Pancreas (tissue), 10 donors: ENCODE results near the gene SLC25A42. TPM values are rescaled to one million over a fixed set of nuclear protein-coding genes. Genes with fewer than 3 reads are reported as not detected.

Source experiments
- ATAC-seq, 4 donors: fragments of 200-7000 bp; cut with Tn5 transposase; one replicate each; pipeline versions ENCODE4 v1.8.0 to v1.9.1; 2020; ENCODE audit warnings: mild to moderate bottlenecking in 4 of 4, moderate library complexity in 4 of 4
- DNase-seq, 6 donors: peaks; one replicate each; pipeline ENCODE4 v3.0.0-alpha.2; 2020
- FAIRE-seq: peaks from 2 replicates; lab custom pipeline; 2012; peaks lifted over from hg19 to GRCh38; lab: Jason Lieb, UNC
- H3K27ac ChIP-seq, 4 donors: fragments of 200-600 bp; sonication (generic); 1 replicate in 3 of 4; 2 replicates in 1 of 4; pipeline versions ENCODE4 v1.5.0 to v1.8.0; 2020
- H3K27me3 ChIP-seq, 4 donors: fragments of 200-600 bp; one replicate each; pipeline ENCODE4 v1.8.0; 2021
- H3K36me3 ChIP-seq, 3 donors: fragments of 200-600 bp; sonication (generic) in 1 of 3; one replicate each; pipeline versions ENCODE4 v1.5.0 to v1.8.0; 2020 to 2021
- H3K4me1 ChIP-seq, 3 donors: fragments of 200-600 bp; one replicate each; pipeline ENCODE4 v1.8.0; 2021
- H3K4me3 ChIP-seq, 4 donors: fragments of 200-600 bp; sonication (generic) in 2 of 4; one replicate each; pipeline versions ENCODE4 v1.5.0 to v1.8.0; 2020 to 2021
- H3K9me3 ChIP-seq, 4 donors: fragments of 200-600 bp; one replicate each; pipeline ENCODE4 v1.8.0; 2021
- WGBS, 2 donors: extraction: QIAGEN DNeasy Blood & Tissue Kit; methylation state at CpG; one replicate each; pipeline ENCODE4 v1.1.7; 2013; 5-methylcytosine and 5-hydroxymethylcytosine counted together
- intact Hi-C, 3 donors: fragments of 100-400 bp; cut with DNase I; formaldehyde crosslinking; loops; one replicate each; pipeline versions ENCODE4 v1.11.1 to v1.14.2; 2022
- polyA plus RNA-seq, 2 donors: library from polyadenylated mRNA; stranded (reverse); fragments of 200-250 nt; gene quantifications; one replicate each; pipeline ENCODE4 v1.2.3, GENCODE V29; 2013
- total RNA-seq, 6 donors: library from RNA; stranded (reverse); fragmentation: NEBNext Ultra II Directional in 4 of 6; extraction: Animal tissue kit (Norgen Biotek cat#: 25700) in 4 of 6; gene quantifications; one replicate each; pipeline versions ENCODE4 v1.2.1 to v1.2.4, GENCODE V29; 2021 to 2023
- TF ChIP-seq, protein P1 (sequence below), 4 donors: fragments of 200-600 bp; sonication (generic) in 3 of 4; IDR thresholded peaks; one replicate each; pipeline versions ENCODE4 v1.5.0 to v1.8.0; 2021; ENCODE audit warnings: antibody characterized with exemption in 4 of 4
- donor health status: healthy with polysubstance abuse.
- donor health status: DM: no; HTN: no; CAD: no; lungs with moderate emphysema.
- donor health status: DM: no; HTN: no; CAD: no.
- donor health status: control.
- donor health status: control.
- donor health status: Bipolar disorder and iron deficiency.
- donor health status: DM: yes; HTN: yes; CAD: no.
- donor health status: DM: no; HTN: no; CAD: no.
- donor health status: DM: no; HTN: no; CAD: no.
- donor health status: DM: yes; HTN: yes; CAD: no.

Gene SLC25A42
- total and polyA plus RNA-seq, 8 donors, result 3.9 to 8.7 (median 6.6) TPM

DNA sequence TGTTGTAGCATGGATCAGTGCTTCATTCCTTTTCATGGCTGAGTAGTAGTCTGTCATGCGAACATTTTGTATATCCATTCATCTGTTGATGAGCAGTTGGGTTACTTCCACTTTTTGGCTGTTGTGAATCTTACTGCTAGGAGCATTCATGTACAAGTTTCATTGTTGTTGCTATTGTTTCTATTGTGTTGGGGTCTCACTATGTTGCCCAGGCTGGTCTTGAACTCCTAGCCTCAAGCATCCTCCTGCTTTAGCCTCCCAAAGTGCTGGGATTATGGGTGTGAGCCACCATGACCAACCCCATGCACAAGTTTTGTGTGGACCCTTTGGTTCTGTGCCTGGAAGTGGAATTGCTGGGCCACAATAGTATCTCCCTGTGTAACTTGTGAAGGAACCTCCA, 15.8 kb downstream of the SLC25A42 start:
- TF ChIP-seq, protein P1, sequence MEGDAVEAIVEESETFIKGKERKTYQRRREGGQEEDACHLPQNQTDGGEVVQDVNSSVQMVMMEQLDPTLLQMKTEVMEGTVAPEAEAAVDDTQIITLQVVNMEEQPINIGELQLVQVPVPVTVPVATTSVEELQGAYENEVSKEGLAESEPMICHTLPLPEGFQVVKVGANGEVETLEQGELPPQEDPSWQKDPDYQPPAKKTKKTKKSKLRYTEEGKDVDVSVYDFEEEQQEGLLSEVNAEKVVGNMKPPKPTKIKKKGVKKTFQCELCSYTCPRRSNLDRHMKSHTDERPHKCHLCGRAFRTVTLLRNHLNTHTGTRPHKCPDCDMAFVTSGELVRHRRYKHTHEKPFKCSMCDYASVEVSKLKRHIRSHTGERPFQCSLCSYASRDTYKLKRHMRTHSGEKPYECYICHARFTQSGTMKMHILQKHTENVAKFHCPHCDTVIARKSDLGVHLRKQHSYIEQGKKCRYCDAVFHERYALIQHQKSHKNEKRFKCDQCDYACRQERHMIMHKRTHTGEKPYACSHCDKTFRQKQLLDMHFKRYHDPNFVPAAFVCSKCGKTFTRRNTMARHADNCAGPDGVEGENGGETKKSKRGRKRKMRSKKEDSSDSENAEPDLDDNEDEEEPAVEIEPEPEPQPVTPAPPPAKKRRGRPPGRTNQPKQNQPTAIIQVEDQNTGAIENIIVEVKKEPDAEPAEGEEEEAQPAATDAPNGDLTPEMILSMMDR (IDR thresholded peaks at IDR 0.05), result no peak
- FAIRE-seq (no peak), DNase-seq (no peak), ATAC-seq (no peak)
- H3K36me3 ChIP-seq, result no peaks in the 10 kb centered on the region
- no peaks in the 10 kb centered on the region for H3K9me3 ChIP-seq
- H3K4me3 ChIP-seq, result no peak overlapping the region
- intact Hi-C loops, result no loop called here
- 100% methylated on average over 1 of the region's 1 CpG for WGBS, 2 donors
- H3K27ac ChIP-seq, result no peak overlapping the region
- H3K27me3 ChIP-seq, result no peaks in the 10 kb centered on the region
- H3K4me1 ChIP-seq, result no peaks in the 10 kb centered on the region

DNA sequence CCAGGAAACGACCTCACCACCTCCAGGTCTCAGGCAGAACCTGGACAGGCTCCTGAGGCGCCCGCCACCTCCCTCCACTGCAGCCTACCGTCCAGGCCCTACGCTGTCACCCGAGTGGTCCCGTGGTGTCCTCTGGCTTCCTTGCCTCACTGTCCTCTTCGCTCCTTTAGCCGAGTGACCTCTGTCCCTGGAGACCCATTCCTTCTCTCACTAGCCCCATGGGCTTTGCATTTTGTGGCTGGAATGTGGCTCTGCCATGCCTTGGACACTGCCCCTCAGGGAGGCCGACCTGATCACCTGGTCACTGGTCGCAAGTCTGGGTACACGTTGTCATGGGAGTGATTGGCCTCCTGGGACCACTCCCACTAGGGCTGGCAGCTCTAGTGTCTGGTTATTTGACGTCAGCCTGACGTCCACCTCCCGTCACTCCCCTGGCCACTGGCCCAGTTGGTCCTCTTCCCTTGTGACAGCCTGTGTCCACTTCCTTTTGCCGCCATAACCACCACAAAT, 17.9 kb downstream of the SLC25A42 start:
- TF ChIP-seq, protein P1 (IDR thresholded peaks at IDR 0.05), result no peak
- H3K27ac ChIP-seq, result no peak overlapping the region
- FAIRE-seq (no peak), ATAC-seq (peak in 1 of 4 donors; percentile 11), DNase-seq (no peak)
- no peak overlapping the region for H3K4me3 ChIP-seq
- no peaks in the 10 kb centered on the region for H3K9me3 ChIP-seq
- intact Hi-C loops, result no loop called here
- no peaks in the 10 kb centered on the region for H3K4me1 ChIP-seq
- H3K36me3 ChIP-seq, result no peaks in the 10 kb centered on the region
- 78% methylated on average over 16 of the region's 16 CpGs for WGBS, 2 donors
- H3K27me3 ChIP-seq, result no peaks in the 10 kb centered on the region

DNA sequence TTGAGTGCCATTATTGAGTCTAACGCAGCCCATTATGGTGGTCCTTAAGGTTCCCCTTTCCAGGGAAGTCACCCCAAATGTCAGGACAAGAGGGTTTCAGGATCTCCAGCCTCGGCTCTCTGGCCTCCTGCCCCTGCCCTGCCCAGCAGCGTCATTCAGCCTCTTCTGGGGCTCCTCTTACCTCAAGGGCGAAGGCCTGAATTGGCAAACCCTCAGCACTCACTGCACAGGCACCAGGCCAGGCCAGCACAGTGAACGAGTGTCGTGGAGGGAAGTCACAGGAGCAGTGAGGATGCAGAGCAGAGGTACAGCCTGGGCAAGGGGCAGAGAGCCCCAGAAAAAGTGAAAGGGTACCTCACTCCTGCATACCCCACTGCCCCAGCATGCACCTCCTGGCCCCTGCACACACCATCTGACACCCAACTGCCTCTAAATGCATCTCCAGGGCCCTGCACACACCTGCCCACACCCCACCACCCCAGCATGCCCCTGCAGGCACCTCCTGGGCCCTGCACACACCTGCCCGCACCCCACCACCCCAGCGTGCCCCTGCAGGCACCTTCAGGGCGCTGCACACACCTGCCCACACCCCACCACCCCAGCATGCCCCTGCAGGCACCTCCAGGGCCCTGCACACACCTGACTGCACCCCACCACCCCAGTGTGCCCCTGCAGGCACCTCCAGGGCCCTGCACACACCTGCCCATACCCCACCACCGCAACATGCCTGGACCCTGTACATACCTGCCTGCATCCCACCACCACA, 19.8 kb downstream of the SLC25A42 start:
- DNase-seq (no peak), ATAC-seq (no peak), FAIRE-seq (no peak)
- 86 to 87% methylated on average over 10 of the region's 10 CpGs for WGBS, 2 donors
- Histone ChIP-seq H3K9me3 (no peaks in the 10 kb centered on the region), H3K4me3 (no peak overlapping the region), H3K27me3 (no peaks in the 10 kb centered on the region), H3K36me3 (no peaks in the 10 kb centered on the region), H3K4me1 (no peaks in the 10 kb centered on the region), H3K27ac (no peak overlapping the region)
- TF ChIP-seq, protein P1 (IDR thresholded peaks at IDR 0.05), result no peak
- intact Hi-C loops, result no loop called here

DNA sequence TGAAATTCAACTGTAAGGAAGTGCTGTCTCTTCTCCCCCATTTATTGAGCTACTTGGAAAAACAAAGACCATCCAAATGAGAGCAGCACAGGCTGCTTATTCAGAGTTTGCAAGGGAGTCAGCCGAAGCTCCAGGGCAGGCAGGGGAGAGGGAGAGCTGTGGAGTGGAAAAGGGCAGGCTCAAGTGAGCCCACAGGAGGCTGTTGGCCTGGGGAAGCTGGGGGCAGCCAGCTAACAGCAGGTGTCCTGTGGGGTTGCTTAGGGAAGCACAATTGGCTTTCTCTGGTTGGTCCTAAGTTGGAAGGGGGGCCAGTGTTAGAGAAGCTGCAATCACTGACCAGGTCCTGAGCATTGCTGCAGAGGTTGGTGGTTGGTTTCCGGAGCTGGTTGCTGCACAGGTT, 23.9 kb downstream of the SLC25A42 start:
- Histone ChIP-seq H3K9me3 (no peaks in the 10 kb centered on the region), H3K4me1 (no peaks in the 10 kb centered on the region), H3K36me3 (no peaks in the 10 kb centered on the region), H3K4me3 (no peak overlapping the region), H3K27ac (no peak overlapping the region), H3K27me3 (no peaks in the 10 kb centered on the region)
- intact Hi-C loops, result no loop called here
- DNase-seq (no peak), ATAC-seq (no peak), FAIRE-seq (no peak)
- TF ChIP-seq, protein P1 (IDR thresholded peaks at IDR 0.05), result no peak
- 80 to 86% methylated on average over 2 of the region's 2 CpGs for WGBS, 2 donors

DNA sequence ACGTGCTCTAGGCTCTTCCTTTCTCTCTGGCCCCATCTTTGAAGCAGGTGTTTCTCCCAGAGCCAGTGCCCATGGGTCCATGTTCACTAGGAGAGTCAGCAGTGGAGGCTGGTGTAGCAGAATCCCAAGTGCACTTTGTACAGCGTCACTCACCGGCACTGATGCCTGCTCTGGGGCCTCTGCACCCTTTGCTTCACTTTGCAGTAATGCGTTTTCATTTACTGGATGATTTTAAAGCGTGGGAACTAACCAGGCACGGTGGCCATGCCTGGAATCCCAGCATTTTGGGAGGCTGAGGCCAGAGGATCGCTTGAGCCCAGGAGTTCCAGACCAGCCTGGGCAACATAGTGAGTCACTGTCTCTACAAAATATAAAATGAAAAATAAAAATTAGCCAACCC, 30.7 kb downstream of the SLC25A42 start:
- intact Hi-C loops, result no loop called here
- H3K27me3 ChIP-seq, result no peaks in the 10 kb centered on the region
- H3K27ac ChIP-seq, result no peak overlapping the region
- ATAC-seq, result no peak
- no peaks in the 10 kb centered on the region for H3K9me3 ChIP-seq
- WGBS, 2 donors, result 85 to 88% methylated on average over 7 of the region's 7 CpGs
- H3K4me3 ChIP-seq, result no peak overlapping the region
- TF ChIP-seq, protein P1 (IDR thresholded peaks at IDR 0.05), result no peak
- no peak for FAIRE-seq
- H3K36me3 ChIP-seq, result no peaks in the 10 kb centered on the region
- no peaks in the 10 kb centered on the region for H3K4me1 ChIP-seq
- DNase-seq, result no peak
